OCI-LY3 (cell line): Measurements from ENCODE around the gene PLA2G2A.

Experiments used
- EZH2phosphoT487 ChIP-seq: fragments of 200-600 bp; shearing (Covaris generic); IDR thresholded peaks from 2 replicates; pipeline ENCODE4 v1.6.1; 2018; ENCODE audit warnings: antibody characterized with exemption, mixed run types, low read depth
- TF ChIP-seq, protein P1 (sequence below): fragments of 200-600, 300-600 bp; sonication (generic); IDR thresholded peaks from 2 replicates; pipeline ENCODE4 v1.5.1; 2014; ENCODE audit warnings: antibody characterized with exemption, low read length, low read depth

DNA sequence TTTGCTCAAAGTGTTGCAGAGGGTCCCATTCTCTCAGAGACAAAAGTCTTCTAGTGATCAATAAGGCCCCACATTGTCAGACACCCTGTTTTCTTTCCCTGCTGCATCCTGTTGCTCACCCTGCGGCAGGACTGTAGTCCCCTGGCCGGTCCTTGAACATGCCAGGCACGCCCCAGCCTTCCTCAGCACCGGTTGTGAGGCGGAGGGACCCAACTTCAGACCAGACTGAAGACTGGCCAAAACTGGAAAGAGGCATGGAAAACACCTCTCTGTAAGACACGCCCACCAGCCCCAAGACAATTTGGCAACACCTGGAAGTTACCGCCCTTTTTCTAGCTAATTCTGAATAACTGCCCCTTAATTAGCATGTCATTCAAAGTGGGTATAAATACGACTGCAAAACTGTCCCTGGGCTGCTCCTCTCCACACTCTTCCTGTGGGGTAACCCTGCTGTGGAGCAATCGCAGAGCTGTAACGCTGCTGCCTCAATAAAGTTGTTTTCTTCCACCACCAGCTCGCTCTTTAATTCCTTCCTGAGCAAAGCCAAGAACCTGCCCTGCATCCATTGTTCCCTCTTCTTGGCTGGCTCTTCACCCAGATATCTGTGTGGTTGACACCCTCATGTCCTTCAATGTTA, 23.8 kb downstream of the PLA2G2A start:
- no peak for TF ChIP-seq EZH2phosphoT487
- TF ChIP-seq, protein P1, sequence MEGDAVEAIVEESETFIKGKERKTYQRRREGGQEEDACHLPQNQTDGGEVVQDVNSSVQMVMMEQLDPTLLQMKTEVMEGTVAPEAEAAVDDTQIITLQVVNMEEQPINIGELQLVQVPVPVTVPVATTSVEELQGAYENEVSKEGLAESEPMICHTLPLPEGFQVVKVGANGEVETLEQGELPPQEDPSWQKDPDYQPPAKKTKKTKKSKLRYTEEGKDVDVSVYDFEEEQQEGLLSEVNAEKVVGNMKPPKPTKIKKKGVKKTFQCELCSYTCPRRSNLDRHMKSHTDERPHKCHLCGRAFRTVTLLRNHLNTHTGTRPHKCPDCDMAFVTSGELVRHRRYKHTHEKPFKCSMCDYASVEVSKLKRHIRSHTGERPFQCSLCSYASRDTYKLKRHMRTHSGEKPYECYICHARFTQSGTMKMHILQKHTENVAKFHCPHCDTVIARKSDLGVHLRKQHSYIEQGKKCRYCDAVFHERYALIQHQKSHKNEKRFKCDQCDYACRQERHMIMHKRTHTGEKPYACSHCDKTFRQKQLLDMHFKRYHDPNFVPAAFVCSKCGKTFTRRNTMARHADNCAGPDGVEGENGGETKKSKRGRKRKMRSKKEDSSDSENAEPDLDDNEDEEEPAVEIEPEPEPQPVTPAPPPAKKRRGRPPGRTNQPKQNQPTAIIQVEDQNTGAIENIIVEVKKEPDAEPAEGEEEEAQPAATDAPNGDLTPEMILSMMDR, result no peak
